HEK293T (cell line): Measurements from ENCODE around the gene TUBGCP3.

Experiments used
- BHLHE40 ChIP-seq: fragments of 450-650 bp; IDR thresholded peaks from 2 replicates; pipeline ENCODE4 v1.6.1; 2016; ENCODE audit warnings: mild to moderate bottlenecking, moderate library complexity, borderline replicate concordance
- ELF4 ChIP-seq: fragments of 450-650 bp; IDR thresholded peaks from 2 replicates; pipeline ENCODE4 v1.6.1; 2017; ENCODE audit warnings: antibody characterized with exemption
- LEF1 ChIP-seq: fragments of 450-650 bp; IDR thresholded peaks from 2 replicates; pipeline ENCODE4 v1.6.1; 2017; ENCODE audit warnings: mild to moderate bottlenecking, borderline replicate concordance
- SP1 ChIP-seq: fragments of 450-650 bp; IDR thresholded peaks from 2 replicates; pipeline ENCODE4 v1.6.1; 2017
- SUZ12 ChIP-seq: fragments of 450-650 bp; IDR thresholded peaks from 2 replicates; pipeline ENCODE4 v1.6.1; 2016; ENCODE audit warnings: mild to moderate bottlenecking
- ZNF384 ChIP-seq: fragments of 450-650 bp; IDR thresholded peaks from 2 replicates; pipeline ENCODE4 v1.6.1; 2016

DNA sequence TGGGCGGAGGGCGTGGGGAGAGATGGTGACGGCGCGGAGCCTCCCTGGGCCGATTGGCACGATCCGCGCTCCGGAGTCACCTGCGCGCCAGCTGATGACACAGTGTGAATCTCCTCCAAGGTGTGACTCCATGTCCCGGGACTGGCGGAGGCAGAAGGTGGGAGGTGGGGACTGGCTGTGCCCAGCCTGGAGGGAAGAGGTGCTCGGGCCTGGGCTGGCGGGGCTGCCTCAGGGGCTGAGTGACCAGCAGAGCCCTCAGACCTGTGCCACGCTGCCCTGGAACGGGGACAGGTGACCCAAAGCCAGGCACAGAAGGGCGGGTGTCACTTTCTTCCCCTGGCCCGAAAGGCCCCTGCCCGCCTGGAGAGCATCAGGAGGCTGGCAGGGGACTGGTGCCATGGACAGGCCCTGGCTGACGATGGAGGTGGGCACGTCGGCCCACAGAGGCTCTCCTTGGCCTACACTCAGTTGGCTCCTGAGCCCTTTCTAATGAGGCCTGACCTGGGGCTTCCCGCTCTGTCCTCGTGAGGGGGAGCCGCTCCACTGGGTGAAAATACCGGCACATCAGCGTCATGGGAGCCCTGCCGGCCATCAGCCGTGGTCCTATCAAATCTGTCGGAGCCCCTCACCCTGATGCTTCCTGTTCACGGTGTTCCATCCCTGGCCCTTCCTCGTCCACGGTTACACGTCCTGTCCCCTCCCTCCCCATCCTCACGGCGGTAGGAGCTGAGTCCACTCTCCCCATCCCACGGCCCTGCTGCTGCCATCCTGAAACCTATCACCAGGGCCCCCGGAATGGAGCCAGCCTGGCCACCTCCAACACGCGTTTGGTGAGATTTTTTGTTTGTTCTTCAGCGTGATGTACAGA lies 136.2 kb downstream of the TUBGCP3 start:
- TF ChIP-seq ELF4, result no peak
- no peak for TF ChIP-seq ZNF384
- TF ChIP-seq BHLHE40, result no peak
- no peak for TF ChIP-seq LEF1
- TF ChIP-seq SP1, result no peak
- no peak for TF ChIP-seq SUZ12
